HUES64 (cell line): ENCODE measurements around the gene SPTSSA.

Source experiments
- H3K27ac ChIP-seq: 2 replicates; pipeline ENCODE4 v1.7.0; 2013; ENCODE audit warnings: low read depth, low read length, inconsistent platforms
- H3K27me3 ChIP-seq: 2 replicates; pipeline ENCODE4 v1.6.1; 2013; ENCODE audit warnings: mild to moderate bottlenecking, low read length; ENCODE audit not compliant: insufficient read depth
- H3K36me3 ChIP-seq: 2 replicates; pipeline ENCODE4 v1.6.1; 2013; ENCODE audit warnings: mild to moderate bottlenecking, low read length; ENCODE audit not compliant: insufficient read depth
- H3K4me1 ChIP-seq: 2 replicates; pipeline ENCODE4 v1.6.1; 2013; ENCODE audit warnings: mild to moderate bottlenecking, low read length, moderate library complexity; ENCODE audit not compliant: insufficient read depth
- H3K4me3 ChIP-seq: 2 replicates; pipeline ENCODE4 v1.5.1; 2013; ENCODE audit warnings: mild to moderate bottlenecking, low read length, moderate library complexity
- H3K9ac ChIP-seq: 2 replicates; pipeline ENCODE4 v1.6.1; 2013; ENCODE audit warnings: mild to moderate bottlenecking, low read depth, low read length
- H3K9me3 ChIP-seq: 2 replicates; pipeline ENCODE4 v1.6.1; 2013; ENCODE audit warnings: low read depth, low read length; ENCODE audit not compliant: insufficient read depth
- WGBS: fragments of 150-250, 120-280 bp; methylation state at CpG from one replicate; pipeline ENCODE4 v1.1.7; 2013; ENCODE audit warnings: missing lambda C conversion rate; 5-methylcytosine and 5-hydroxymethylcytosine counted together

The SPTSSA gene

GRCh38 chr14:34425095-34425851 is 36.8 kb downstream of the SPTSSA start:
- H3K36me3 ChIP-seq = no peaks in the 10 kb centered on the region
- 91% methylated on average over 5 of the region's 5 CpGs for WGBS
- no peak overlapping the region for H3K4me3 ChIP-seq
- no peaks in the 10 kb centered on the region for H3K4me1 ChIP-seq
- H3K9me3 ChIP-seq = peaks cover 10% of the 10 kb centered on the region
- no peaks in the 10 kb centered on the region for H3K27me3 ChIP-seq
- H3K27ac ChIP-seq = no peak overlapping the region
- H3K9ac ChIP-seq = no peak overlapping the region

- Histone ChIP-seq H3K27ac (no peak overlapping the region), H3K4me3 (no peak overlapping the region), H3K9ac (no peak overlapping the region), H3K36me3 (no peaks in the 10 kb centered on the region), H3K4me1 (no peaks in the 10 kb centered on the region), H3K9me3 (peaks cover 16% of the 10 kb centered on the region), H3K27me3 (no peaks in the 10 kb centered on the region)
- 96% methylated on average over 2 of the region's 2 CpGs for WGBS
These were observed 37.6 kb downstream of the SPTSSA start for GRCh38 chr14:34424488-34424887.

GRCh38 chr14:34423445-34423844 is 38.6 kb downstream of the SPTSSA start:
- H3K4me3 ChIP-seq = no peak overlapping the region
- H3K27me3 ChIP-seq = no peaks in the 10 kb centered on the region
- no peak overlapping the region for H3K9ac ChIP-seq
- 94% methylated on average over 2 of the region's 2 CpGs for WGBS
- H3K9me3 ChIP-seq = peaks cover 18% of the 10 kb centered on the region
- no peak overlapping the region for H3K27ac ChIP-seq
- no peaks in the 10 kb centered on the region for H3K36me3 ChIP-seq
- H3K4me1 ChIP-seq = no peaks in the 10 kb centered on the region

GRCh38 chr14:34420547-34421150 is 41.4 kb downstream of the SPTSSA start:
- Histone ChIP-seq H3K4me3 (no peak overlapping the region), H3K36me3 (no peaks in the 10 kb centered on the region), H3K27me3 (no peaks in the 10 kb centered on the region), H3K9me3 (peaks cover 18% of the 10 kb centered on the region), H3K4me1 (no peaks in the 10 kb centered on the region), H3K27ac (no peak overlapping the region), H3K9ac (no peak overlapping the region)
- WGBS = 96% methylated on average over 6 of the region's 6 CpGs

- Histone ChIP-seq H3K27me3 (no peaks in the 10 kb centered on the region), H3K27ac (no peak overlapping the region), H3K4me3 (no peak overlapping the region), H3K4me1 (no peaks in the 10 kb centered on the region), H3K36me3 (no peaks in the 10 kb centered on the region), H3K9ac (no peak overlapping the region), H3K9me3 (no peaks in the 10 kb centered on the region)
- WGBS = 88% methylated on average over 2 of the region's 2 CpGs
These were observed 52.3 kb downstream of the SPTSSA start for GRCh38 chr14:34409721-34410120.

GRCh38 chr14:34407951-34408350 is 54.1 kb downstream of the SPTSSA start:
- 100% methylated on average over 1 of the region's 1 CpG for WGBS
- H3K9ac ChIP-seq = no peak overlapping the region
- no peaks in the 10 kb centered on the region for H3K36me3 ChIP-seq
- no peaks in the 10 kb centered on the region for H3K9me3 ChIP-seq
- no peak overlapping the region for H3K4me3 ChIP-seq
- H3K27ac ChIP-seq = no peak overlapping the region
- no peaks in the 10 kb centered on the region for H3K4me1 ChIP-seq
- no peaks in the 10 kb centered on the region for H3K27me3 ChIP-seq

GRCh38 chr14:34404416-34404815 is 57.6 kb downstream of the SPTSSA start:
- Histone ChIP-seq H3K9ac (no peak overlapping the region), H3K27ac (no peak overlapping the region), H3K36me3 (no peaks in the 10 kb centered on the region), H3K9me3 (no peaks in the 10 kb centered on the region), H3K27me3 (no peaks in the 10 kb centered on the region), H3K4me1 (no peaks in the 10 kb centered on the region), H3K4me3 (no peak overlapping the region)
- 100% methylated on average over 2 of the region's 2 CpGs for WGBS

GRCh38 chr14:34403646-34404045 is 58.4 kb downstream of the SPTSSA start:
- H3K9me3 ChIP-seq = no peaks in the 10 kb centered on the region
- no peak overlapping the region for H3K4me3 ChIP-seq
- 89% methylated on average over 5 of the region's 5 CpGs for WGBS
- no peak overlapping the region for H3K27ac ChIP-seq
- H3K27me3 ChIP-seq = no peaks in the 10 kb centered on the region
- H3K4me1 ChIP-seq = no peaks in the 10 kb centered on the region
- H3K36me3 ChIP-seq = no peaks in the 10 kb centered on the region
- no peak overlapping the region for H3K9ac ChIP-seq

- H3K4me3 ChIP-seq = no peak overlapping the region
- H3K27ac ChIP-seq = no peak overlapping the region
- WGBS = 88% methylated on average over 3 of the region's 3 CpGs
- no peaks in the 10 kb centered on the region for H3K27me3 ChIP-seq
- no peaks in the 10 kb centered on the region for H3K4me1 ChIP-seq
- no peaks in the 10 kb centered on the region for H3K9me3 ChIP-seq
- no peak overlapping the region for H3K9ac ChIP-seq
- no peaks in the 10 kb centered on the region for H3K36me3 ChIP-seq
These were observed 64.0 kb downstream of the SPTSSA start for GRCh38 chr14:34398024-34398423.

GRCh38 chr14:34387974-34388516 is 74.0 kb downstream of the SPTSSA start:
- H3K27ac ChIP-seq = no peak overlapping the region
- WGBS = 94% methylated on average over 3 of the region's 4 CpGs
- H3K4me3 ChIP-seq = no peak overlapping the region
- no peaks in the 10 kb centered on the region for H3K9me3 ChIP-seq
- no peaks in the 10 kb centered on the region for H3K4me1 ChIP-seq
- no peaks in the 10 kb centered on the region for H3K27me3 ChIP-seq
- no peaks in the 10 kb centered on the region for H3K36me3 ChIP-seq
- no peak overlapping the region for H3K9ac ChIP-seq

GRCh38 chr14:34386865-34387485 is 75.1 kb downstream of the SPTSSA start:
- H3K9ac ChIP-seq = no peak overlapping the region
- 89% methylated on average over 5 of the region's 5 CpGs for WGBS
- H3K4me1 ChIP-seq = no peaks in the 10 kb centered on the region
- no peaks in the 10 kb centered on the region for H3K27me3 ChIP-seq
- H3K36me3 ChIP-seq = no peaks in the 10 kb centered on the region
- H3K27ac ChIP-seq = no peak overlapping the region
- no peaks in the 10 kb centered on the region for H3K9me3 ChIP-seq
- no peak overlapping the region for H3K4me3 ChIP-seq
